Measurements from ENCODE around the gene BAX. TPM values are rescaled to one million over a fixed set of nuclear protein-coding genes. Genes with fewer than 3 reads are reported as not detected.

The BAX gene
- total and polyA plus RNA-seq, 9 of the 15 experiments (the other 6 are each of a cell fraction or from before 2014, with no cell fraction given), result 3.2 to 95.4 (median 44.5) TPM

DNA sequence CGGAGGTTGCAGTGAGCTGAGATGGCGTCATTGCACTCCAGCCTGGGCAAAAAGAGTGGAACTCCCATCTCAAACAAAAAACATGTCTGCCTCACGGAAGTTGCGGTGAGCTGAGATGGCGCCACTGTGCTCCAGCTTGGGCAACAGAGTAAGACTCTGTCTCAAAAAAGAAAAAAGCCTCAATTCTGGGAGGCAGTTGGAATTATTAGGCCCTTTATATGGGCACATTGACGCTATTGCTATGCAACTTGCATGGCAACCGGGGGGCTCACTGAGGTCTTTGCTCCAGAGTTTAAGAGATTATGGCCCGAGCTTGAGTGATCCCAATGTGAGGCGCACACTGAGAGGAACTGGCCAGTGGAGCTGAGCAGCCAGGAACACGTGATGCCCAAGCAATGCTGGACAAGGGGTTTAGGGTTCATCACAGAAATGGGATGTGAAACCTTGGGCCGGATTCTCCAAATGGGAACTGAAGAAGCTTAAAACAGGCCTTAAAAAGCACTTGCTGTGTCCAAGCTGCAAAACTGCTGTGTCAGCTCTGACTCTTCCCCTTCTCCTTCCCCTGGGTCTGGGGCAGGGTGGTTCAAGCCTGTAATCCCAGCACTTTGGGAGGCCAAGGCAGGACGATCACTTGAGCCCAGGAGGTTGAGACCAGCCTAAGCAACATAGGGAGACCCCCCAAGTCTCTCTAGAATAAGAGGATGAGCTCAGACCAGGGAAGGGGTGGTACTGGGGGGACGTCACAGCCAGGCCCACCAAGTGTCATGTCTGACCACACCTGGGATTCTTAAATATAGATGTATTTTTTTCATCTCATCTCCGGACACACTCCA, 12.9 kb downstream of the BAX start (continued):
- TF ChIP-seq, protein P1, sequence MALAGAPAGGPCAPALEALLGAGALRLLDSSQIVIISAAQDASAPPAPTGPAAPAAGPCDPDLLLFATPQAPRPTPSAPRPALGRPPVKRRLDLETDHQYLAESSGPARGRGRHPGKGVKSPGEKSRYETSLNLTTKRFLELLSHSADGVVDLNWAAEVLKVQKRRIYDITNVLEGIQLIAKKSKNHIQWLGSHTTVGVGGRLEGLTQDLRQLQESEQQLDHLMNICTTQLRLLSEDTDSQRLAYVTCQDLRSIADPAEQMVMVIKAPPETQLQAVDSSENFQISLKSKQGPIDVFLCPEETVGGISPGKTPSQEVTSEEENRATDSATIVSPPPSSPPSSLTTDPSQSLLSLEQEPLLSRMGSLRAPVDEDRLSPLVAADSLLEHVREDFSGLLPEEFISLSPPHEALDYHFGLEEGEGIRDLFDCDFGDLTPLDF (CRISPR knock-in tag; IDR thresholded peaks at IDR 0.05), result no peak
- TF ChIP-seq NFXL1 (CRISPR knock-in tag; IDR thresholded peaks at IDR 0.05), result peak; percentile 77; the same call in 1 of the 2 replicates
- peak; percentile 99 for TF ChIP-seq POLR2AphosphoS2 (IDR thresholded peaks at IDR 0.05; ENCODE audit: low read length)
- TF ChIP-seq, protein P2, sequence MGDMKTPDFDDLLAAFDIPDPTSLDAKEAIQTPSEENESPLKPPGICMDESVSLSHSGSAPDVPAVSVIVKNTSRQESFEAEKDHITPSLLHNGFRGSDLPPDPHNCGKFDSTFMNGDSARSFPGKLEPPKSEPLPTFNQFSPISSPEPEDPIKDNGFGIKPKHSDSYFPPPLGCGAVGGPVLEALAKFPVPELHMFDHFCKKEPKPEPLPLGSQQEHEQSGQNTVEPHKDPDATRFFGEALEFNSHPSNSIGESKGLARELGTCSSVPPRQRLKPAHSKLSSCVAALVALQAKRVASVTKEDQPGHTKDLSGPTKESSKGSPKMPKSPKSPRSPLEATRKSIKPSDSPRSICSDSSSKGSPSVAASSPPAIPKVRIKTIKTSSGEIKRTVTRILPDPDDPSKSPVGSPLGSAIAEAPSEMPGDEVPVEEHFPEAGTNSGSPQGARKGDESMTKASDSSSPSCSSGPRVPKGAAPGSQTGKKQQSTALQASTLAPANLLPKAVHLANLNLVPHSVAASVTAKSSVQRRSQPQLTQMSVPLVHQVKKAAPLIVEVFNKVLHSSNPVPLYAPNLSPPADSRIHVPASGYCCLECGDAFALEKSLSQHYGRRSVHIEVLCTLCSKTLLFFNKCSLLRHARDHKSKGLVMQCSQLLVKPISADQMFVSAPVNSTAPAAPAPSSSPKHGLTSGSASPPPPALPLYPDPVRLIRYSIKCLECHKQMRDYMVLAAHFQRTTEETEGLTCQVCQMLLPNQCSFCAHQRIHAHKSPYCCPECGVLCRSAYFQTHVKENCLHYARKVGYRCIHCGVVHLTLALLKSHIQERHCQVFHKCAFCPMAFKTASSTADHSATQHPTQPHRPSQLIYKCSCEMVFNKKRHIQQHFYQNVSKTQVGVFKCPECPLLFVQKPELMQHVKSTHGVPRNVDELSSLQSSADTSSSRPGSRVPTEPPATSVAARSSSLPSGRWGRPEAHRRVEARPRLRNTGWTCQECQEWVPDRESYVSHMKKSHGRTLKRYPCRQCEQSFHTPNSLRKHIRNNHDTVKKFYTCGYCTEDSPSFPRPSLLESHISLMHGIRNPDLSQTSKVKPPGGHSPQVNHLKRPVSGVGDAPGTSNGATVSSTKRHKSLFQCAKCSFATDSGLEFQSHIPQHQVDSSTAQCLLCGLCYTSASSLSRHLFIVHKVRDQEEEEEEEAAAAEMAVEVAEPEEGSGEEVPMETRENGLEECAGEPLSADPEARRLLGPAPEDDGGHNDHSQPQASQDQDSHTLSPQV (IDR thresholded peaks at IDR 0.05), result peak; percentile 57; the same call in 1 of the 2 replicates
- TF ChIP-seq, protein P3, sequence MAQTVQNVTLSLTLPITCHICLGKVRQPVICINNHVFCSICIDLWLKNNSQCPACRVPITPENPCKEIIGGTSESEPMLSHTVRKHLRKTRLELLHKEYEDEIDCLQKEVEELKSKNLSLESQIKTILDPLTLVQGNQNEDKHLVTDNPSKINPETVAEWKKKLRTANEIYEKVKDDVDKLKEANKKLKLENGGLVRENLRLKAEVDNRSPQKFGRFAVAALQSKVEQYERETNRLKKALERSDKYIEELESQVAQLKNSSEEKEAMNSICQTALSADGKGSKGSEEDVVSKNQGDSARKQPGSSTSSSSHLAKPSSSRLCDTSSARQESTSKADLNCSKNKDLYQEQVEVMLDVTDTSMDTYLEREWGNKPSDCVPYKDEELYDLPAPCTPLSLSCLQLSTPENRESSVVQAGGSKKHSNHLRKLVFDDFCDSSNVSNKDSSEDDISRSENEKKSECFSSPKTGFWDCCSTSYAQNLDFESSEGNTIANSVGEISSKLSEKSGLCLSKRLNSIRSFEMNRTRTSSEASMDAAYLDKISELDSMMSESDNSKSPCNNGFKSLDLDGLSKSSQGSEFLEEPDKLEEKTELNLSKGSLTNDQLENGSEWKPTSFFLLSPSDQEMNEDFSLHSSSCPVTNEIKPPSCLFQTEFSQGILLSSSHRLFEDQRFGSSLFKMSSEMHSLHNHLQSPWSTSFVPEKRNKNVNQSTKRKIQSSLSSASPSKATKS (CRISPR knock-in tag; IDR thresholded peaks at IDR 0.05), result no peak
- TF ChIP-seq ZFP1 (CRISPR knock-in tag; IDR thresholded peaks at IDR 0.05), result peak; percentile 10; the same call in 1 of the 2 replicates
- no peak for TF ChIP-seq SAP30 (IDR thresholded peaks at IDR 0.05; ENCODE audit: borderline replicate concordance, insufficient read depth, low read depth, low read length, poor library complexity, severe bottlenecking)
- TF ChIP-seq, protein P4, sequence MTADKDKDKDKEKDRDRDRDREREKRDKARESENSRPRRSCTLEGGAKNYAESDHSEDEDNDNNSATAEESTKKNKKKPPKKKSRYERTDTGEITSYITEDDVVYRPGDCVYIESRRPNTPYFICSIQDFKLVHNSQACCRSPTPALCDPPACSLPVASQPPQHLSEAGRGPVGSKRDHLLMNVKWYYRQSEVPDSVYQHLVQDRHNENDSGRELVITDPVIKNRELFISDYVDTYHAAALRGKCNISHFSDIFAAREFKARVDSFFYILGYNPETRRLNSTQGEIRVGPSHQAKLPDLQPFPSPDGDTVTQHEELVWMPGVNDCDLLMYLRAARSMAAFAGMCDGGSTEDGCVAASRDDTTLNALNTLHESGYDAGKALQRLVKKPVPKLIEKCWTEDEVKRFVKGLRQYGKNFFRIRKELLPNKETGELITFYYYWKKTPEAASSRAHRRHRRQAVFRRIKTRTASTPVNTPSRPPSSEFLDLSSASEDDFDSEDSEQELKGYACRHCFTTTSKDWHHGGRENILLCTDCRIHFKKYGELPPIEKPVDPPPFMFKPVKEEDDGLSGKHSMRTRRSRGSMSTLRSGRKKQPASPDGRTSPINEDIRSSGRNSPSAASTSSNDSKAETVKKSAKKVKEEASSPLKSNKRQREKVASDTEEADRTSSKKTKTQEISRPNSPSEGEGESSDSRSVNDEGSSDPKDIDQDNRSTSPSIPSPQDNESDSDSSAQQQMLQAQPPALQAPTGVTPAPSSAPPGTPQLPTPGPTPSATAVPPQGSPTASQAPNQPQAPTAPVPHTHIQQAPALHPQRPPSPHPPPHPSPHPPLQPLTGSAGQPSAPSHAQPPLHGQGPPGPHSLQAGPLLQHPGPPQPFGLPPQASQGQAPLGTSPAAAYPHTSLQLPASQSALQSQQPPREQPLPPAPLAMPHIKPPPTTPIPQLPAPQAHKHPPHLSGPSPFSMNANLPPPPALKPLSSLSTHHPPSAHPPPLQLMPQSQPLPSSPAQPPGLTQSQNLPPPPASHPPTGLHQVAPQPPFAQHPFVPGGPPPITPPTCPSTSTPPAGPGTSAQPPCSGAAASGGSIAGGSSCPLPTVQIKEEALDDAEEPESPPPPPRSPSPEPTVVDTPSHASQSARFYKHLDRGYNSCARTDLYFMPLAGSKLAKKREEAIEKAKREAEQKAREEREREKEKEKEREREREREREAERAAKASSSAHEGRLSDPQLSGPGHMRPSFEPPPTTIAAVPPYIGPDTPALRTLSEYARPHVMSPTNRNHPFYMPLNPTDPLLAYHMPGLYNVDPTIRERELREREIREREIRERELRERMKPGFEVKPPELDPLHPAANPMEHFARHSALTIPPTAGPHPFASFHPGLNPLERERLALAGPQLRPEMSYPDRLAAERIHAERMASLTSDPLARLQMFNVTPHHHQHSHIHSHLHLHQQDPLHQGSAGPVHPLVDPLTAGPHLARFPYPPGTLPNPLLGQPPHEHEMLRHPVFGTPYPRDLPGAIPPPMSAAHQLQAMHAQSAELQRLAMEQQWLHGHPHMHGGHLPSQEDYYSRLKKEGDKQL (CRISPR knock-in tag; IDR thresholded peaks at IDR 0.05; ENCODE audit: borderline replicate concordance), result no peak
- TF ChIP-seq, protein P5, sequence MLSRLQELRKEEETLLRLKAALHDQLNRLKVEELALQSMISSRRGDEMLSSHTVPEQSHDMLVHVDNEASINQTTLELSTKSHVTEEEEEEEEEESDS (CRISPR knock-in tag; IDR thresholded peaks at IDR 0.05), result no peak
- TF ChIP-seq NCOA4 (IDR thresholded peaks at IDR 0.05; ENCODE audit: partially characterized antibody), result no peak
- TF ChIP-seq ESRRA (IDR thresholded peaks at IDR 0.05; ENCODE audit: borderline replicate concordance, low read depth), result no peak
- no peak for TF ChIP-seq ILK (tag; IDR thresholded peaks at IDR 0.05; ENCODE audit: borderline replicate concordance, low read depth)
